HepG2 (cell line): Measurements from ENCODE around the gene ADPRM. TPM values are rescaled to one million over a fixed set of nuclear protein-coding genes. Genes with fewer than 3 reads are reported as not detected.

Experiments
- ADNP ChIP-seq: sonication (generic); formaldehyde crosslinking; IDR thresholded peaks from 2 replicates; pipeline ENCODE4 v1.4.0; 2020; ENCODE audit warnings: missing genetic modification reagents
- GATA4 ChIP-seq: sonication (generic); IDR thresholded peaks from 2 replicates; pipeline ENCODE4 v1.6.1; 2016; ENCODE audit warnings: antibody characterized with exemption, low read depth, borderline replicate concordance
- HMG20A ChIP-seq: IDR thresholded peaks from 2 replicates; pipeline ENCODE4 v1.6.1; 2016; ENCODE audit warnings: borderline replicate concordance
- HMG20B ChIP-seq: conservative IDR thresholded peaks from 2 replicates; pipeline ENCODE4 v1.6.1; 2016; ENCODE audit warnings: missing genetic modification reagents, missing compliant biosample characterization
- NR2F1 ChIP-seq, 2 experiments: fragments of 450-650 bp in 1 of 2; formaldehyde crosslinking in 1 of 2; IDR thresholded peaks; 2 replicates each; pipeline versions ENCODE4 v1.5.0 to v1.6.1; 2016 to 2020; ENCODE audit warnings: mild to moderate bottlenecking in 1 of 2, missing compliant biosample characterization in 1 of 2, missing genetic modification reagents in 1 of 2, moderate library complexity in 1 of 2
- SP1 ChIP-seq, 2 experiments: fragments of 450-650 bp in 1 of 2; sonication (generic) in 1 of 2; formaldehyde crosslinking in 1 of 2; IDR thresholded peaks; 2 replicates each; pipeline versions ENCODE4 v1.4.0 to v1.6.1; 2016 to 2020; ENCODE audit warnings: missing genetic modification reagents in 1 of 2
- SRSF1 ChIP-seq: fragments of 200-400 bp; formaldehyde crosslinking; optimal IDR thresholded peaks from 2 replicates; pipeline ENCODE3; 2017; ENCODE audit warnings: mild to moderate bottlenecking, low read depth, low read length, moderate library complexity
- STAG1 ChIP-seq: sonication (generic); formaldehyde crosslinking; IDR thresholded peaks from 2 replicates; pipeline ENCODE4 v1.4.0; 2020; ENCODE audit warnings: missing genetic modification reagents
- TBX3 ChIP-seq: fragments of 450-650 bp; IDR thresholded peaks from 2 replicates; pipeline ENCODE4 v1.6.1; 2017; ENCODE audit warnings: antibody characterized with exemption, mild to moderate bottlenecking, inconsistent platforms, borderline replicate concordance
- TCF7 ChIP-seq: sonication (generic); IDR thresholded peaks from 2 replicates; pipeline ENCODE4 v1.6.1; 2016; ENCODE audit warnings: antibody characterized with exemption, low read depth
- ZMAT3 ChIP-seq: sonication (generic); formaldehyde crosslinking; conservative IDR thresholded peaks from 2 replicates; pipeline ENCODE4 v1.7.0; 2021; ENCODE audit warnings: missing genetic modification reagents
- ZSCAN29 ChIP-seq: sonication (generic); formaldehyde crosslinking; conservative IDR thresholded peaks from 2 replicates; pipeline ENCODE4 v1.4.0; 2020; ENCODE audit warnings: mild to moderate bottlenecking, missing genetic modification reagents
- polyA plus RNA-seq, 8 experiments: library from polyadenylated mRNA; depleted of rRNA in 3 of 8; stranded (reverse) in 7 of 8; unstranded in 1 of 8; fragments of >200 nt; fragmentation: Illumina TruSeq in 4 of 8; extraction: Trizol in 4 of 8; gene quantifications; 2 replicates each; pipeline versions ENCODE4 v1.2.1 to v1.2.3, GENCODE V29; 2011 to 2016; ENCODE audit warnings: low read depth in 4 of 8, missing spikeins in 1 of 8, mixed read lengths in 1 of 8; ENCODE audit not compliant: insufficient read depth in 1 of 8
- total RNA-seq, 5 experiments: library from RNA; depleted of rRNA; stranded (reverse); fragments of >200 nt; fragmentation: Illumina TruSeq; extraction: Trizol; gene quantifications; 2 replicates each; pipeline ENCODE4 v1.2.3, GENCODE V29; 2016; ENCODE audit warnings: low read depth in 1 of 5
- TF ChIP-seq, protein P1 (sequence below): sonication (generic); formaldehyde crosslinking; IDR thresholded peaks from 2 replicates; pipeline ENCODE4 v1.5.1; 2020; ENCODE audit warnings: missing genetic modification reagents, mild to moderate bottlenecking, borderline replicate concordance
- TF ChIP-seq, protein P2 (sequence below): IDR thresholded peaks from 2 replicates; pipeline ENCODE4 v1.4.0; 2020; ENCODE audit warnings: mild to moderate bottlenecking, missing genetic modification reagents
- TF ChIP-seq, protein P3 (sequence below): sonication (generic); formaldehyde crosslinking; IDR thresholded peaks from 2 replicates; pipeline ENCODE4 v1.8.1; 2023; ENCODE audit warnings: mild to moderate bottlenecking, inconsistent platforms, moderate library complexity, missing genetic modification reagents, borderline replicate concordance
- TF ChIP-seq, protein P4 (sequence below): sonication (generic); formaldehyde crosslinking; IDR thresholded peaks from 2 replicates; pipeline ENCODE4 v1.5.0; 2020; ENCODE audit warnings: missing genetic modification reagents, mild to moderate bottlenecking, borderline replicate concordance
- TF ChIP-seq, protein P5 (sequence below): IDR thresholded peaks from 2 replicates; pipeline ENCODE4 v1.6.1; 2012; ENCODE audit warnings: low read depth, low read length, improper control_type of control experiment

Gene ADPRM
- total and polyA plus RNA-seq, 2 of the 13 experiments (the other 11 are each of a cell fraction or from before 2014, with no cell fraction given) = 5.6 to 10.8 TPM

DNA sequence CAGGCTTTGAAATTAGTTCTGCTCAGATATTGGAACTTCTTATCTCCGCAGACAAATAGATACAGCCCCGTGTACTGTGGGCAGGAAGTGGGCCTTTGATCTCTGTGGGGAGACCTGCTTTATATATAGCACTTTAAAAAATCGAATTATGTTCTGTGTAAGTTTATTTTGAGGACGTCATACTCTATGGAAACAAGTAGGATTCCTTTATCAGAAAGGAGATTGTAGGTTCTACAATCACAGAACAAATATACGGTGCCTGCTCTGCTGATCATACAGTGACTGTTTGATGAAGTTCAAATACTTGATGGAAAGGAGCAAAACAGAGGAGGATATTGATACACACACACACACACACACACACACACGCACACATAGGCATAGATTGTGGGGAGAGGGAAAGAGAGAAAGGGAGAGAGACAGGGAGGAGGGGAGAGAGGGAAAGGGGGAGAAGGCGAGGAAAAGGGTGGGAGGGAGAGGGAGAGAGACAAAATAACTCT is 47.2 kb downstream of the ADPRM start (continued):
- TF ChIP-seq, protein P1, sequence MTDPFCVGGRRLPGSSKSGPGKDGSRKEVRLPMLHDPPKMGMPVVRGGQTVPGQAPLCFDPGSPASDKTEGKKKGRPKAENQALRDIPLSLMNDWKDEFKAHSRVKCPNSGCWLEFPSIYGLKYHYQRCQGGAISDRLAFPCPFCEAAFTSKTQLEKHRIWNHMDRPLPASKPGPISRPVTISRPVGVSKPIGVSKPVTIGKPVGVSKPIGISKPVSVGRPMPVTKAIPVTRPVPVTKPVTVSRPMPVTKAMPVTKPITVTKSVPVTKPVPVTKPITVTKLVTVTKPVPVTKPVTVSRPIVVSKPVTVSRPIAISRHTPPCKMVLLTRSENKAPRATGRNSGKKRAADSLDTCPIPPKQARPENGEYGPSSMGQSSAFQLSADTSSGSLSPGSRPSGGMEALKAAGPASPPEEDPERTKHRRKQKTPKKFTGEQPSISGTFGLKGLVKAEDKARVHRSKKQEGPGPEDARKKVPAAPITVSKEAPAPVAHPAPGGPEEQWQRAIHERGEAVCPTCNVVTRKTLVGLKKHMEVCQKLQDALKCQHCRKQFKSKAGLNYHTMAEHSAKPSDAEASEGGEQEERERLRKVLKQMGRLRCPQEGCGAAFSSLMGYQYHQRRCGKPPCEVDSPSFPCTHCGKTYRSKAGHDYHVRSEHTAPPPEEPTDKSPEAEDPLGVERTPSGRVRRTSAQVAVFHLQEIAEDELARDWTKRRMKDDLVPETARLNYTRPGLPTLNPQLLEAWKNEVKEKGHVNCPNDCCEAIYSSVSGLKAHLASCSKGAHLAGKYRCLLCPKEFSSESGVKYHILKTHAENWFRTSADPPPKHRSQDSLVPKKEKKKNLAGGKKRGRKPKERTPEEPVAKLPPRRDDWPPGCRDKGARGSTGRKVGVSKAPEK (CRISPR knock-in tag) = 0 out of 2 replicates have a peak, but pooled peaks have one; percentile 59
- TF ChIP-seq NR2F1 (CRISPR knock-in tag; IDR thresholded peaks at IDR 0.05) = no peak
- TF ChIP-seq TCF7 = peak; percentile 84
- peak; percentile 38; the same call in 1 of the 2 replicates for TF ChIP-seq TBX3
- TF ChIP-seq, protein P2, sequence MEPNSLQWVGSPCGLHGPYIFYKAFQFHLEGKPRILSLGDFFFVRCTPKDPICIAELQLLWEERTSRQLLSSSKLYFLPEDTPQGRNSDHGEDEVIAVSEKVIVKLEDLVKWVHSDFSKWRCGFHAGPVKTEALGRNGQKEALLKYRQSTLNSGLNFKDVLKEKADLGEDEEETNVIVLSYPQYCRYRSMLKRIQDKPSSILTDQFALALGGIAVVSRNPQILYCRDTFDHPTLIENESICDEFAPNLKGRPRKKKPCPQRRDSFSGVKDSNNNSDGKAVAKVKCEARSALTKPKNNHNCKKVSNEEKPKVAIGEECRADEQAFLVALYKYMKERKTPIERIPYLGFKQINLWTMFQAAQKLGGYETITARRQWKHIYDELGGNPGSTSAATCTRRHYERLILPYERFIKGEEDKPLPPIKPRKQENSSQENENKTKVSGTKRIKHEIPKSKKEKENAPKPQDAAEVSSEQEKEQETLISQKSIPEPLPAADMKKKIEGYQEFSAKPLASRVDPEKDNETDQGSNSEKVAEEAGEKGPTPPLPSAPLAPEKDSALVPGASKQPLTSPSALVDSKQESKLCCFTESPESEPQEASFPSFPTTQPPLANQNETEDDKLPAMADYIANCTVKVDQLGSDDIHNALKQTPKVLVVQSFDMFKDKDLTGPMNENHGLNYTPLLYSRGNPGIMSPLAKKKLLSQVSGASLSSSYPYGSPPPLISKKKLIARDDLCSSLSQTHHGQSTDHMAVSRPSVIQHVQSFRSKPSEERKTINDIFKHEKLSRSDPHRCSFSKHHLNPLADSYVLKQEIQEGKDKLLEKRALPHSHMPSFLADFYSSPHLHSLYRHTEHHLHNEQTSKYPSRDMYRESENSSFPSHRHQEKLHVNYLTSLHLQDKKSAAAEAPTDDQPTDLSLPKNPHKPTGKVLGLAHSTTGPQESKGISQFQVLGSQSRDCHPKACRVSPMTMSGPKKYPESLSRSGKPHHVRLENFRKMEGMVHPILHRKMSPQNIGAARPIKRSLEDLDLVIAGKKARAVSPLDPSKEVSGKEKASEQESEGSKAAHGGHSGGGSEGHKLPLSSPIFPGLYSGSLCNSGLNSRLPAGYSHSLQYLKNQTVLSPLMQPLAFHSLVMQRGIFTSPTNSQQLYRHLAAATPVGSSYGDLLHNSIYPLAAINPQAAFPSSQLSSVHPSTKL (CRISPR knock-in tag) = peak; percentile 29; the same call in 1 of the 2 replicates
- TF ChIP-seq, protein P3, sequence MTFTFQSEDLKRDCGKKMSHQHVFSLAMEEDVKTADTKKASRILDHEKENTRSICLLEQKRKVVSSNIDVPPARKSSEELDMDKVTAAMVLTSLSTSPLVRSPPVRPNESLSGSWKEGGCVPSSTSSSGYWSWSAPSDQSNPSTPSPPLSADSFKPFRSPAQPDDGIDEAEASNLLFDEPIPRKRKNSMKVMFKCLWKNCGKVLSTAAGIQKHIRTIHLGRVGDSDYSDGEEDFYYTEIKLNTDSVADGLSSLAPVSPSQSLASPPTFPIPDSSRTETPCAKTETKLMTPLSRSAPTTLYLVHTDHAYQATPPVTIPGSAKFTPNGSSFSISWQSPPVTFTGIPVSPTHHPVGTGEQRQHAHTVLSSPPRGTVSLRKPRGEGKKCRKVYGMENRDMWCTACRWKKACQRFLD (CRISPR knock-in tag) = no peak
- TF ChIP-seq GATA4 = peak; percentile 61; the same call in 1 of the 2 replicates
- TF ChIP-seq, protein P4, sequence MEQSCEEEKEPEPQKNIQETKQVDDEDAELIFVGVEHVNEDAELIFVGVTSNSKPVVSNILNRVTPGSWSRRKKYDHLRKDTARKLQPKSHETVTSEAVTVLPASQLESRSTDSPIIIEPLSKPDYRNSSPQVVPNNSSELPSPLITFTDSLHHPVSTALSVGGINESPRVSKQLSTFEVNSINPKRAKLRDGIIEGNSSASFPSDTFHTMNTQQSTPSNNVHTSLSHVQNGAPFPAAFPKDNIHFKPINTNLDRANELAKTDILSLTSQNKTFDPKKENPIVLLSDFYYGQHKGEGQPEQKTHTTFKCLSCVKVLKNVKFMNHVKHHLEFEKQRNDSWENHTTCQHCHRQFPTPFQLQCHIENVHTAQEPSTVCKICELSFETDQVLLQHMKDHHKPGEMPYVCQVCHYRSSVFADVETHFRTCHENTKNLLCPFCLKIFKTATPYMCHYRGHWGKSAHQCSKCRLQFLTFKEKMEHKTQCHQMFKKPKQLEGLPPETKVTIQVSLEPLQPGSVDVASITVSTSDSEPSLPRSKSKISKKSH (CRISPR knock-in tag) = no peak
- TF ChIP-seq HMG20A (CRISPR knock-in tag) = no peak
- no peak for TF ChIP-seq STAG1 (CRISPR knock-in tag)
- no peak for TF ChIP-seq SRSF1
- TF ChIP-seq, protein P5, sequence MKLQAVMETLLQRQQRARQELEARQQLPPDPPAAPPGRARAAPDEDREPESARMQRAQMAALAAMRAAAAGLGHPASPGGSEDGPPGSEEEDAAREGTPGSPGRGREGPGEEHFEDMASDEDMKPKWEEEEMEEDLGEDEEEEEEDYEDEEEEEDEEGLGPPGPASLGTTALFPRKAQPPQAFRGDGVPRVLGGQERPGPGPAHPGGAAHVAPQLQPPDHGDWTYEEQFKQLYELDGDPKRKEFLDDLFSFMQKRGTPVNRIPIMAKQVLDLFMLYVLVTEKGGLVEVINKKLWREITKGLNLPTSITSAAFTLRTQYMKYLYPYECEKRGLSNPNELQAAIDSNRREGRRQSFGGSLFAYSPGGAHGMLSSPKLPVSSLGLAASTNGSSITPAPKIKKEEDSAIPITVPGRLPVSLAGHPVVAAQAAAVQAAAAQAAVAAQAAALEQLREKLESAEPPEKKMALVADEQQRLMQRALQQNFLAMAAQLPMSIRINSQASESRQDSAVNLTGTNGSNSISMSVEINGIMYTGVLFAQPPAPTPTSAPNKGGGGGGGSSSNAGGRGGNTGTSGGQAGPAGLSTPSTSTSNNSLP = peak; percentile 30; the same call in 1 of the 2 replicates
- TF ChIP-seq ZSCAN29 = peak; percentile 51; the same call in 1 of the 2 replicates
- no peak for TF ChIP-seq ADNP (CRISPR knock-in tag)
- no peak for TF ChIP-seq HMG20B (CRISPR knock-in tag)
- TF ChIP-seq ZMAT3 = no peak
- no peak for TF ChIP-seq SP1 (IDR thresholded peaks at IDR 0.05)
- no peak for TF ChIP-seq SP1 (CRISPR knock-in tag; IDR thresholded peaks at IDR 0.05)
